ENCODE data around the gene PPM1F.

GRCh38 chr22:21918466-21919185, 34.0 kb downstream of the PPM1F start:
- TF ChIP-seq CTCF (IDR thresholded peaks at IDR 0.05) (no peak), AFF4 (CRISPR knock-in tag; IDR thresholded peaks at IDR 0.05; ENCODE audit: borderline replicate concordance) (no peak), CREB1 (CRISPR knock-in tag; IDR thresholded peaks at IDR 0.05) (no peak), HMGXB4 (CRISPR knock-in tag; IDR thresholded peaks at IDR 0.05) (no peak), USF1 (CRISPR knock-in tag; IDR thresholded peaks at IDR 0.05) (no peak), ZNF263 (CRISPR knock-in tag; IDR thresholded peaks at IDR 0.05; ENCODE audit: low read depth) (no peak), FOXK1 (CRISPR knock-in tag; IDR thresholded peaks at IDR 0.05) (no peak), TCF7 (CRISPR knock-in tag; IDR thresholded peaks at IDR 0.05; ENCODE audit: low read depth) (no peak), JUN (CRISPR knock-in tag; IDR thresholded peaks at IDR 0.05) (no peak)
